Thyroid gland (tissue), 4 donors: Measurements from ENCODE around the gene PLEKHA8. TPM values are rescaled to one million over a fixed set of nuclear protein-coding genes. Genes with fewer than 3 reads are reported as not detected.

ENCODE experiments used
- DNase-seq, 2 donors: peaks; one replicate each; pipeline ENCODE4 v3.0.0-alpha.2; 2019
- H3K27ac ChIP-seq, 3 donors: fragments of 200-600 bp; sonication (generic); 1 replicate in 2 of 3; 2 replicates in 1 of 3; pipeline ENCODE4 v1.5.1; 2016 to 2019; ENCODE audit warnings: mild to moderate bottlenecking in 1 of 3, moderate library complexity in 1 of 3
- H3K27me3 ChIP-seq: fragments of 200-600 bp; sonication (generic); one replicate; pipeline ENCODE4 v1.5.1; 2019
- H3K36me3 ChIP-seq, 2 donors: fragments of 200-600 bp; sonication (generic); one replicate each; pipeline ENCODE4 v1.5.1; 2016 to 2019
- H3K4me1 ChIP-seq, 2 donors: fragments of 200-600 bp; sonication (generic); one replicate each; pipeline ENCODE4 v1.5.1; 2017 to 2019
- H3K4me3 ChIP-seq, 3 donors: fragments of 200-600 bp; sonication (generic); replicated peaks in 1 of 3; 1 replicate in 2 of 3; 2 replicates in 1 of 3; pipeline ENCODE4 v1.5.1; 2016; ENCODE audit warnings: mild to moderate bottlenecking in 1 of 3
- H3K9me3 ChIP-seq: fragments of 200-600 bp; sonication (generic); one replicate; pipeline ENCODE4 v1.5.1; 2017
- CTCF ChIP-seq, 6 experiments: fragments of 200-600 bp in 3 of 6; fragments of 450-650 bp in 3 of 6; sonication (generic) in 3 of 6; IDR thresholded peaks; one replicate each; pipeline ENCODE4 v1.5.1; 2016 to 2019; ENCODE audit warnings: antibody characterized with exemption in 6 of 6, mild to moderate bottlenecking in 2 of 6, inconsistent platforms in 1 of 6, moderate library complexity in 1 of 6
- POLR2A ChIP-seq, 2 donors: fragments of 450-650 bp; IDR thresholded peaks; one replicate each; pipeline ENCODE4 v1.6.1; 2017; ENCODE audit warnings: antibody characterized with exemption in 2 of 2, mild to moderate bottlenecking in 2 of 2, moderate library complexity in 1 of 2
- WGBS, 2 donors: methylation state at CpG; one replicate each; pipeline ENCODE4 v1.1.5; 2017; 5-methylcytosine and 5-hydroxymethylcytosine counted together
- intact Hi-C: fragments of 100-400 bp; cut with DNase I; formaldehyde crosslinking; loops from one replicate; pipeline ENCODE4 v1.15.1; 2023
- total RNA-seq, 4 donors: library from RNA; depleted of rRNA; stranded (reverse); fragments of >200 nt; gene quantifications; one replicate each; pipeline ENCODE4 v1.2.3, GENCODE V29; 2016

The PLEKHA8 gene
- total RNA-seq, 4 donors from 2014 or later: 7.1 to 13.3 (median 8.8) TPM

DNA sequence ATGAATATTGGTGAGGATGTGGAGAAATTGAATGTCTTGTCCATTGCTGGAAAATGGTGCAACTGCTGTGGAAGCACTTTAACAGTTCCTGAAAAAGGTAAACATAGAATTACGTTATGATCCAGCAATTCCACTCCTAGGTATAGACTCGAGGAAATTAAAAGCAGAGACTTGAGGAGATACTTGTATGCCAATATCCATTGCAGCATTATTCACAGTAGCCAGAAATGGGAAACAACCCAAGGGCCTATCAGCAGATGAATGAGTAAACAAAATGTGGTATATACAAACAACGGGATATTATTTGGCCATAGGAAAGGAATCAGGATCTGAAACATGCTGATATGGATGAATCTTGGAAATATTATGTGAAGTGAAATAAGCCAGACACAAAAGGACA lies 74.1 kb downstream of the PLEKHA8 start:
- no peaks in the 10 kb centered on the region for H3K9me3 ChIP-seq
- H3K4me3 ChIP-seq: no peak overlapping the region
- no peak for DNase-seq
- H3K27ac ChIP-seq: no peak overlapping the region
- no peak for TF ChIP-seq CTCF (IDR thresholded peaks at IDR 0.05)
- no peak for TF ChIP-seq POLR2A (IDR thresholded peaks at IDR 0.05)
- no peaks in the 10 kb centered on the region for H3K4me1 ChIP-seq
- WGBS, 2 donors: 88 to 94% methylated on average over 3 of the region's 3 CpGs
- no peaks in the 10 kb centered on the region for H3K27me3 ChIP-seq
- H3K36me3 ChIP-seq: no peaks in the 10 kb centered on the region
- intact Hi-C loops: no loop called here

DNA sequence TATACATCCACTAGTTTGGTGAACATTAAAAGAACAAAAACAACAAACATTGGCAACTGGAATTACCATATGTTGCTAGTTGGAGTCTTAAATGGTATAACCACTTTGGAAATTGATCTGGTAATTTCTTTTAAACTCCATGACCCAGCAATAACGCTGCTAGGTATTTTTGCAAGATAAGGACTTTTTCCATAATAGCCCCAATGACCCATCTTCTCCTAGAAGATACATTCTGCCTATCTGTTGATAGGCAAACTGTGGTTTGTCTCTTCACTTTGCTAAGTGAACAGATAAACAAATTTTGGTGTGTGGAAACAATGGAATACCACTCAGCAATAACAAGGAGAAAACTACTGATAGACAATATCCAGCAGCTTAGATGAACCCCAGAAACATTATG lies 75.9 kb downstream of the PLEKHA8 start:
- intact Hi-C loops: no loop called here
- no peak for TF ChIP-seq POLR2A (IDR thresholded peaks at IDR 0.05)
- TF ChIP-seq CTCF (IDR thresholded peaks at IDR 0.05): no peak
- Histone ChIP-seq H3K9me3 (no peaks in the 10 kb centered on the region), H3K4me1 (no peaks in the 10 kb centered on the region), H3K36me3 (no peaks in the 10 kb centered on the region), H3K27ac (no peak overlapping the region), H3K27me3 (no peaks in the 10 kb centered on the region), H3K4me3 (no peak overlapping the region)
- DNase-seq: no peak
- WGBS, 2 donors: 88 to 97% methylated on average over 1 of the region's 1 CpG

- intact Hi-C loops: no loop called here
- 95 to 98% methylated on average over 5 of the region's 5 CpGs for WGBS, 2 donors
Measured at GRCh38 chr7:30112103-30112713, 84.0 kb downstream of the PLEKHA8 start.

GRCh38 chr7:30113144-30113543 lies 84.9 kb downstream of the PLEKHA8 start:
- TF ChIP-seq POLR2A (IDR thresholded peaks at IDR 0.05) (no peak), CTCF (IDR thresholded peaks at IDR 0.05) (no peak)
- no peak overlapping the region for H3K4me3 ChIP-seq
- no peak overlapping the region for H3K27ac ChIP-seq
- no peaks in the 10 kb centered on the region for H3K27me3 ChIP-seq
- no peaks in the 10 kb centered on the region for H3K9me3 ChIP-seq
- no peaks in the 10 kb centered on the region for H3K36me3 ChIP-seq
- H3K4me1 ChIP-seq: no peaks in the 10 kb centered on the region
- intact Hi-C loops: no loop called here
- no peak for DNase-seq

More at GRCh38 chr7:30112103-30112713, 84.0 kb downstream of the PLEKHA8 start:
- H3K4me1 ChIP-seq: no peaks in the 10 kb centered on the region
- TF ChIP-seq CTCF (IDR thresholded peaks at IDR 0.05): no peak
- TF ChIP-seq POLR2A (IDR thresholded peaks at IDR 0.05): no peak
- no peak overlapping the region for H3K27ac ChIP-seq
- no peaks in the 10 kb centered on the region for H3K36me3 ChIP-seq
- no peak overlapping the region for H3K4me3 ChIP-seq
- H3K27me3 ChIP-seq: no peaks in the 10 kb centered on the region
- no peak for DNase-seq
- H3K9me3 ChIP-seq: no peaks in the 10 kb centered on the region

DNA sequence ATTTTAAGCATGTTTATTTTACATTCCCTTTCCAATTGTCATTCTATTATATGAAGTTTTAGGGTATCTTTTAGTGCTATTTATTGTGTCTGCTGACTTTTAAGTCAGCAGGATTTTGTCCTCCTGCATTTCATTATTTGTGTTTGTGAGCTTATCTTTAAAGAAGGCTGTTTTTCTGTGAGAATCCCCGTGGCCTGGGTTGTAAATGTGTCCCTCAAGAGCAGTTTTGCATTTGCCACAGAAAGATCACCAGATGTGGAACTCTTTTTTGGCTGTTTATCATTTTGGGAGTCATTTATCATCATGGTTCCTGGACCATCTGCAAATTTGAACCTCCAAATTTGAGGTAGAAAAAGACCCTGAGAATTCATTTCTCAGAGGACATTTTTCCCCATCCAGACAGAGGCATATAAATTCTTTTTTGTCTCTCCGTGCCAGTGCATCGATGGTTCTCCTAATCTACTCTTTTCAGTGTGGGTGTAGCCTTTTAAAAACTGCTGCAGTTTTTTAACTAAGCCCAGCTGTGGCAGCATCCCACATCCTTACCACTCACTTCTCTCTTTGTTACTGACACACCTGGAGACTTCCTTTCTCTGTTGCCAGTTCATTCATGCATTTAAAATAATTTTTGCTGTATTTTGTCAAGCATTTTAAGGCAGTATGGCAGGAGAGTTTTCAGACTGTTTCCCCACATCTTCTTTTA lies 86.5 kb downstream of the PLEKHA8 start:
- intact Hi-C loops: no loop called here
- no peaks in the 10 kb centered on the region for H3K4me1 ChIP-seq
- H3K36me3 ChIP-seq: no peaks in the 10 kb centered on the region
- no peak for DNase-seq
- no peak overlapping the region for H3K4me3 ChIP-seq
- H3K9me3 ChIP-seq: no peaks in the 10 kb centered on the region
- TF ChIP-seq CTCF (IDR thresholded peaks at IDR 0.05) (no peak), POLR2A (IDR thresholded peaks at IDR 0.05) (no peak)
- no peak overlapping the region for H3K27ac ChIP-seq
- no peaks in the 10 kb centered on the region for H3K27me3 ChIP-seq
- WGBS, 2 donors: 71 to 77% methylated on average over 3 of the region's 3 CpGs
